Measurements from ENCODE around the gene EFNA1. TPM values are rescaled to one million over a fixed set of nuclear protein-coding genes. Genes with fewer than 3 reads are reported as not detected.
A peak's percentile ranks its signal among the peaks of the same experiment; 100 is the strongest.

The EFNA1 gene
- total RNA-seq, 1 donor from 2014 or later, result 66.7 TPM

DNA sequence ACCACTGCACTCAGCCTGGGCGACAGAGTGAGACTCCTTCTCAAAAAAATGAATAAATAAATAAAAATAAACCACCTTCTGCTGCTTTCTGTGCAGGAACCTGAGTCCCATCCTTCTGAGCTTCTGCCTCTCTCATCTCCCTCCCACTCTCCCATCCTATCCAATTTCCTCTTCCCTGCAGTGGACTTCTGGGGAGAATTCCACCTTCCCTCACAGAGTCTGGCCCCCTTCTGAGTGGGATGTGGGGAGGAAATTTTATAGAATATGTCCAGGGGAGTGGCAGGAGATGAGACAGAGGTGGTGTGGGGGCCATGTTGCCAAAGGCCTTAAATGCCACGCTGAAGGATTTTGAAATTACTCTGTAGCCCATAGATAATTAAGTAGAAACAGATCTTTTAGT is 5.4 kb upstream of the EFNA1 start:
- no peak for DNase-seq (ENCODE audit: low spot score in 2 of 2)
- Histone ChIP-seq H3K36me3 (no peaks in the 10 kb centered on the region), H3K4me3 (no peak overlapping the region), H3K27ac (no peak overlapping the region), H3K9me3 (no peaks in the 10 kb centered on the region), H3K27me3 (no peaks in the 10 kb centered on the region), H3K4me1 (peaks cover 2 to 11% of the 10 kb centered on the region in 2 donors)
- TF ChIP-seq, protein P1, sequence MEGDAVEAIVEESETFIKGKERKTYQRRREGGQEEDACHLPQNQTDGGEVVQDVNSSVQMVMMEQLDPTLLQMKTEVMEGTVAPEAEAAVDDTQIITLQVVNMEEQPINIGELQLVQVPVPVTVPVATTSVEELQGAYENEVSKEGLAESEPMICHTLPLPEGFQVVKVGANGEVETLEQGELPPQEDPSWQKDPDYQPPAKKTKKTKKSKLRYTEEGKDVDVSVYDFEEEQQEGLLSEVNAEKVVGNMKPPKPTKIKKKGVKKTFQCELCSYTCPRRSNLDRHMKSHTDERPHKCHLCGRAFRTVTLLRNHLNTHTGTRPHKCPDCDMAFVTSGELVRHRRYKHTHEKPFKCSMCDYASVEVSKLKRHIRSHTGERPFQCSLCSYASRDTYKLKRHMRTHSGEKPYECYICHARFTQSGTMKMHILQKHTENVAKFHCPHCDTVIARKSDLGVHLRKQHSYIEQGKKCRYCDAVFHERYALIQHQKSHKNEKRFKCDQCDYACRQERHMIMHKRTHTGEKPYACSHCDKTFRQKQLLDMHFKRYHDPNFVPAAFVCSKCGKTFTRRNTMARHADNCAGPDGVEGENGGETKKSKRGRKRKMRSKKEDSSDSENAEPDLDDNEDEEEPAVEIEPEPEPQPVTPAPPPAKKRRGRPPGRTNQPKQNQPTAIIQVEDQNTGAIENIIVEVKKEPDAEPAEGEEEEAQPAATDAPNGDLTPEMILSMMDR (IDR thresholded peaks at IDR 0.05), result no peak
- intact Hi-C loops (cut with DNase I), result no loop called here

DNA sequence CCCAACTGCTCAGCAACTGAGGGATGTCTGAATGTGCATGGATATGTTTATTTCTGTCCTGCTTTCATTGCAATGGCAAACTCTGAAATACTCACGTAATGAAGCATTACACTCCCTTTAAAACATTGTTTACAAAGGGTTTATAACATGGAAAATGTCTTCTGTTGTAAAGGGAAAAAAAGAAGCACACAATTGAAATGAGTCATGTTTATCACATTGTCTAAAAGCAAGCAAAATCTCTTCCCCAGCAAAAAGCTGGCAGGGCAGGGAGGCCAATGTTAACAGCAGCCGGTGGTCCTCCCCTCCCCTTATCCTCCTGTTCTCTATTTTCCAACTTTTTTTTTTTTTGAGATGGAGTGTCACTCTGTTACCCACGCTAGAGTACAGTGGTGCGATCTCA is 3.9 kb upstream of the EFNA1 start:
- Histone ChIP-seq H3K36me3 (no peaks in the 10 kb centered on the region), H3K27ac (no peak overlapping the region), H3K4me3 (no peak overlapping the region), H3K9me3 (no peaks in the 10 kb centered on the region), H3K27me3 (peaks cover 4% of the 10 kb centered on the region), H3K4me1 (peaks cover 15 to 19% of the 10 kb centered on the region in 2 donors)
- no peak for DNase-seq (ENCODE audit: low spot score in 2 of 2)
- intact Hi-C loops (cut with DNase I), result no loop called here
- TF ChIP-seq, protein P1 (IDR thresholded peaks at IDR 0.05), result no peak

DNA sequence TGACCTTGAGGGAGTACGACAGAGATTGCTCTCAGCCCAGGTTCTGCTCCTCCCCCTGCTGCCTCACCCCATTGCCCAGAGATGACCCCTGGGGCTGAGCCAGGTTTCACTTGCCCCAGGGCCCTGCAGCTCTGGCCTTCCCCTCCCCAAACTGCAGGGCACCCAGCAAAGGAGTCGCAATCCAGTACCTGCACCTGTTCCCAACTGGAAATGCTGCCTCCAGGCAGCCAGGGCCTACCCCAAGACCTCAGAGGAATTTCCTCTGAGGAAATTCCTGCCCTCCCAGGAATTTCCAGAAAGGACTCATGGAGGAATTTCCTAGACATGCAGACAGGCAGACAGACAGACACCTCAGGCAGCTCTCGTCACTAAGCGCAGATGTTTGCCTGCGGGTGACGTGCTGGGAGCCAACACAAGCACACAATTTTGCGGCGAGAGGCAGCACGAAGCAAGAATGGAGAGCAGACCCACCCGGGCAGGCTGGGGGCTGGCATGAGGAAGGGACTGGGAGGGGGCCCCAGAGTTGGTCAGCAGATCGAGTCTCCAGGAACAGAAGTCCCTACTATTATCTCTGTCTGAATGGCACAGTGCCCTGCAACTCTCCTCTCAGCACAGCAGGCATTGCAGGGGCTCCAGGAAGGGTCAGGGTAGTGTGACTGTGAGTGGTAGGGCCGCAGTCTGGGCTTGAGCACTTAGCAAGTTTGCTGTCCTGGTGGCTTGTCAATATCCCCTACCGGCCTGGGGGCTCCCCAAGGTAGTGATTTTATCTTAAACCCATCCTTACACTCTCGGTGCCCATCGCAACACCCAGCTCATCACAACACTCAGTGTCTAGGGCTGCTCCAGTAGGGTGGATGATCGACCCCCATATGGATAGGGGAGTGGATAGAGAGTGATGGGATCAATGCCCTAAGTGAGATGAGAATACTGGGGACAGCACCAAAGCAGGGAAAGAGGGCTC is 2.9 kb upstream of the EFNA1 start:
- Histone ChIP-seq H3K27ac (no peak overlapping the region), H3K4me3 (no peak overlapping the region), H3K27me3 (peaks cover 8% of the 10 kb centered on the region), H3K9me3 (no peaks in the 10 kb centered on the region), H3K36me3 (no peaks in the 10 kb centered on the region), H3K4me1 (peaks cover 20 to 27% of the 10 kb centered on the region in 2 donors)
- intact Hi-C loops (cut with DNase I), result loop anchor here (5.0 kb wide), 1 partner anchor 48 kb away; the partner anchor contains the start of genes KRTCAP2 and TRIM46
- no peak for DNase-seq (ENCODE audit: low spot score in 2 of 2)
- TF ChIP-seq, protein P1 (IDR thresholded peaks at IDR 0.05), result no peak

DNA sequence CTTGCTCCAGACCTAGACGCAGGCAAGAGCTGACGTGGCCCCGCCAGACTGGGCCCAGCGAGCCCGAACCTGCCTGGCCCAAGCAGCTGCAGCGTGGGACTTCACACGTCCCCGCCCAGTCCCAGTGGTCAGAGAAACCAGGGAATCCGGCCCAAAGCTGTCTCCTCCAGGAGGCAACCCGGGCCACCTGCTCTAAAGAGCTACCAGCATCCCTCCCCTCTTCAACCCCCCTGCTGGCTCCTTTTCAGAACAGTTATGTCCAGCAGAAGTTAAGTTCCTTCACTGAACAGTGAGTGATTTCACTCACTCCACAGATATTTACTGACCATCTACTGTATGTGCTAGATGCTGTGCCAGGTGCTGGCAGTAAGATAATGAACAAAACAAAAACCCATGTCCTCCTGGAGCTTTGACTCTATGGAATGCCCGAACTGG is 2.1 kb upstream of the EFNA1 start:
- intact Hi-C loops (cut with DNase I), result loop anchor here (5.0 kb wide), 1 partner anchor 47 kb away; the partner anchor contains the start of genes KRTCAP2 and TRIM46
- peak overlapping the region in 1 of 2 donors; percentile 25 for H3K27ac ChIP-seq

DNA sequence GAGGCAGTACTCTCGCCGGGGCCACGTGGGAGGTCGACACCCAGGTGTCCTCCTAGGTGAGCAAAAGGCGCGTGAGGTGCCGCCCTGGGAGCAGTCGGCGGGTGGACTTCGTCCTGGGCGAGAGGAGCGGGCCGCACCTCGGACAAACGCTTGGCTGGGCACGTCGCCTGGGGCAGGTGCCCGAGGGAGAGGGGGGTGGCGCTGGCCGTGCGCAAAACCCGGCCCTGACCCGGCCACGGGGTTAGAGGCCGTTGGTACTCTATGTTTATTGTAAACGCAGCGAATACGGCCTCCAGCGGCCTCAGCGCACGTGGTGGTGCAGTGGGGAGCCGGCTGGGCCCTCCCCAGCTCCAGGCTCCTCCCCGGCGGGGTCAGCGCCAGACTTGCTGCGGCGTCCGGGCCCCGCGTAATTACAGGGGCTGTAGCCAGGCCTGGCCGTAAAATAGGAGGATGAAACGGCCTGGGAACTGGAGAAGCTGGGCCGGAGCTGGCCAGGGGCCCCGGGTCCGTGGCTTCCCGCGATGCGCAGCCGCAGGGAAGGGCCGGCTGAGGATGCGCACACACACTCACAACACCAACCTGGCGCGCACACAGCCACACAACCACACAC is 1.6 kb upstream of the EFNA1 start:
- Histone ChIP-seq H3K27me3 (peaks cover 9% of the 10 kb centered on the region), H3K27ac (peak overlapping the region in 1 of 2 donors; percentile 25), H3K9me3 (no peaks in the 10 kb centered on the region), H3K4me1 (peaks cover 20 to 30% of the 10 kb centered on the region in 2 donors), H3K4me3 (peak overlapping the region; percentile 63 to 70), H3K36me3 (no peaks in the 10 kb centered on the region)
- intact Hi-C loops (cut with DNase I), result loop anchor here (2.0 to 5.0 kb wide), 2 partner anchors 35 to 46 kb away; partner anchors contain the start of genes KRTCAP2 and TRIM46
- TF ChIP-seq, protein P1 (IDR thresholded peaks at IDR 0.05), result no peak
- no peak for DNase-seq (ENCODE audit: low spot score in 2 of 2)

More for the DNA sequence above, 2.1 kb upstream of the EFNA1 start:
- Histone ChIP-seq H3K9me3 (no peaks in the 10 kb centered on the region), H3K4me3 (no peak overlapping the region), H3K4me1 (peaks cover 20 to 30% of the 10 kb centered on the region in 2 donors), H3K36me3 (no peaks in the 10 kb centered on the region), H3K27me3 (peaks cover 9% of the 10 kb centered on the region)
- TF ChIP-seq, protein P1 (IDR thresholded peaks at IDR 0.05), result no peak
- no peak for DNase-seq (ENCODE audit: low spot score in 2 of 2)
